Measurements from ENCODE around the gene TRMT61A.
A peak's percentile ranks its signal among the peaks of the same experiment; 100 is the strongest.

TRMT61A gene

GRCh38 chr14:103526914-103527248 lies 2.1 kb upstream of the TRMT61A start:
- no peak for TF ChIP-seq POLR2A (IDR thresholded peaks at IDR 0.05; ENCODE audit: low read depth, low read length)
- no peak for TF ChIP-seq TAF1 (IDR thresholded peaks at IDR 0.05; ENCODE audit: low read depth, low read length)
- no peak for TF ChIP-seq POLR2AphosphoS5 (IDR thresholded peaks at IDR 0.05; ENCODE audit: low read depth, low read length)
- no peak for TF ChIP-seq POU2F2 (IDR thresholded peaks at IDR 0.05; ENCODE audit: low read depth, low read length)
- TF ChIP-seq PAX5 (IDR thresholded peaks at IDR 0.05; ENCODE audit: insufficient read depth, low read length, severe bottlenecking): no peak
- no peak for TF ChIP-seq SPI1 (IDR thresholded peaks at IDR 0.05; ENCODE audit: low read depth, low read length)
- DNase-seq (ENCODE audit: insufficient read length, low spot score) (no peak), FAIRE-seq (no peak)

GRCh38 chr14:103527408-103528145 lies 1.4 kb upstream of the TRMT61A start:
- peak; percentile 85 for FAIRE-seq
- DNase-seq (ENCODE audit: insufficient read length, low spot score): no peak
- TF ChIP-seq POU2F2 (IDR thresholded peaks at IDR 0.05; ENCODE audit: low read depth, low read length): no peak
- TF ChIP-seq POLR2A (IDR thresholded peaks at IDR 0.05; ENCODE audit: low read depth, low read length): no peak
- TF ChIP-seq SPI1 (IDR thresholded peaks at IDR 0.05; ENCODE audit: low read depth, low read length): peak; percentile 78
- TF ChIP-seq TAF1 (IDR thresholded peaks at IDR 0.05; ENCODE audit: low read depth, low read length): no peak
- no peak for TF ChIP-seq PAX5 (IDR thresholded peaks at IDR 0.05; ENCODE audit: insufficient read depth, low read length, severe bottlenecking)
- TF ChIP-seq POLR2AphosphoS5 (IDR thresholded peaks at IDR 0.05; ENCODE audit: low read depth, low read length): no peak

GRCh38 chr14:103528146-103528586 lies 830 bp upstream of the TRMT61A start:
- peak; percentile 63 for FAIRE-seq
- TF ChIP-seq SPI1 (IDR thresholded peaks at IDR 0.05; ENCODE audit: low read depth, low read length) (no peak), PAX5 (IDR thresholded peaks at IDR 0.05; ENCODE audit: insufficient read depth, low read length, severe bottlenecking) (no peak), POLR2AphosphoS5 (IDR thresholded peaks at IDR 0.05; ENCODE audit: low read depth, low read length) (no peak), POU2F2 (IDR thresholded peaks at IDR 0.05; ENCODE audit: low read depth, low read length) (no peak), TAF1 (IDR thresholded peaks at IDR 0.05; ENCODE audit: low read depth, low read length) (no peak), POLR2A (IDR thresholded peaks at IDR 0.05; ENCODE audit: low read depth, low read length) (no peak)
- no peak for DNase-seq (ENCODE audit: insufficient read length, low spot score)

DNA sequence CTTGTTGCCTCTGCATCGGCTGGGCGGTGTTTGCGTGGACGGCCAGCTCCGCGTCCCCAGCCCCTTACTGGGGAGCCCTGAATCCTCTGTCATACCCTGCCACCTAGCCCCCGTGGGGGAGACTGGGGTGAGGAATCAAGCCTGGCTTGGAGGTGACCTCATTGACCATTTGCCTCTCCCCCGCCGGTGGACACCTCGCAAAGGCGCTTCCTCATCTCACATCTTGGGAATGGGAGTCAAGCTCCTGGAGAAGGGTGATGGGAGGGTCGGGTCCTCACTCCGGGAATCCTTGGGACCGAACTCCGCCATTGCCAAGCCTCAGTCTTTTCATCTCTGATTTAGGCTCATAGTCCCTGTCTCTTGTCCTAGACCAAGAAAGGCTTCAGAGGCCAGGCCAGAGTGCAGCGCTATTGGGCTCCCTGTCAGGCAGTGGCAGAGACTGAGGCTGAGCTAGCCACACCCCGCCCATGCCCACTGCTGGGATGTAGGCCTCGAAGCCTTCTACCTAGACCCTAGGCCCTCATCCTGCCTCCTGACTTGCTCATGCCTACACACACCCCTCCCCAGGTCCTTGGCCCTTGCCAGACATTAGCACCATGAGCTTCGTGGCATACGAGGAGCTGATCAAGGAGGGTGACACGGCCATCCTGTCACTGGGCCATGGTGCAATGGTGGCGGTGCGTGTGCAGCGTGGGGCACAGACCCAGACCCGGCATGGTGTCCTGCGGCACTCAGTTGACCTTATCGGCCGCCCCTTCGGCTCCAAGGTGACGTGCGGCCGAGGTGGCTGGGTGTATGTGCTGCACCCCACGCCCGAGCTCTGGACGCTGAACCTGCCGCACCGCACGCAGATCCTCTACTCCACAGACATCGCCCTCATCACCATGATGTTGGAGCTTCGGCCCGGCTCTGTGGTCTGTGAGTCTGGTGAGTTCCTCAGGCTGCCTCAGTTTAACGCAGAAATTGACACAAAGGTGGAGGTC lies 678 bp downstream of the TRMT61A start:
- TF ChIP-seq TAF1 (IDR thresholded peaks at IDR 0.05; ENCODE audit: low read depth, low read length) (no peak), SPI1 (IDR thresholded peaks at IDR 0.05; ENCODE audit: low read depth, low read length) (no peak), POLR2A (IDR thresholded peaks at IDR 0.05; ENCODE audit: low read depth, low read length) (no peak), POLR2AphosphoS5 (IDR thresholded peaks at IDR 0.05; ENCODE audit: low read depth, low read length) (no peak)
- DNase-seq (ENCODE audit: insufficient read length, low spot score) (no peak), FAIRE-seq (peak; percentile 20)

DNA sequence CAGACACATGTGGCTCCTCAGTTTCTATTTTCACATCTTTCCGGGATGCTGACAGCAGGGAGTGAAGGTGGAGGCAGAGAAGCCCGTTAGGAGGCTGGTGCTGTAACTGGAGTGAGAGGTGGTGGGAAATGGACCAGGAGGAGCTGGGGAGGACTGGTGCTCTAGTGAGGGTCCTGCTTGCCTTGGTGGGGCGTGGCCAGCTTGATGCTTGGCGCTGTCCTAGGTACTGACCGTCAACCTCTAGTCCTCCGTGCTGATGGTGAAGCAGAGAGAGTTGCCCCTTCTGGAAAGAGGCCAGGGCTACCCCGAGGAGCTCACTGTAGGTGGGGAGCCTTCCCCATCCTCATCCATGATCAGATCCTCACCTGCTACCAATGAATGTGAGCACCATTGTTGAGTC lies 1.4 kb downstream of the TRMT61A start:
- TF ChIP-seq TAF1 (IDR thresholded peaks at IDR 0.05; ENCODE audit: low read depth, low read length) (no peak), POLR2AphosphoS5 (IDR thresholded peaks at IDR 0.05; ENCODE audit: low read depth, low read length) (no peak), PAX5 (IDR thresholded peaks at IDR 0.05; ENCODE audit: insufficient read depth, low read length, severe bottlenecking) (no peak), POLR2A (IDR thresholded peaks at IDR 0.05; ENCODE audit: low read depth, low read length) (no peak), SPI1 (IDR thresholded peaks at IDR 0.05; ENCODE audit: low read depth, low read length) (no peak), POU2F2 (IDR thresholded peaks at IDR 0.05; ENCODE audit: low read depth, low read length) (no peak)
- FAIRE-seq (peak; percentile 45), DNase-seq (ENCODE audit: insufficient read length, low spot score) (no peak)

DNA sequence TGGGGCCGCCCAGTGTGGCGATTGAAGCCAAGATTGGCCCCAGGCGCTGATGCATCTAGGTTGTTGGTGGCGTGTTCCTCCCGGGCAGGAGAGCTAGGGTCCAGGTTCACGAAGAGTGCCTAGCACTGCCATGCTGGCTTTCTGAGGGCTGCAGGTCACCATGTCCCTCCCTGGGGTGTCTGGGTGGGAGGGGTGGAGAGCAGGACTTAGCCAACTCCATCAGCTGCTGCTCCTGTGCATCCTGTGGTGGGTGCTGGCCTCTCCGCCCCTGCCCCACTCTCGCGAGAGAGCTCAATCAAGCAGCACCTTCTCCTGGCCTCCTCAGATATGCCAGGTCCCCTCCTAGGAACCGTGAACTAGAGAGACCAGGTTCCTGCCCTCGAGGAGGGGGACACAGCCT lies 1.8 kb downstream of the TRMT61A start:
- FAIRE-seq: no peak

GRCh38 chr14:103531421-103532215 lies 2.6 kb downstream of the TRMT61A start:
- TF ChIP-seq SPI1 (IDR thresholded peaks at IDR 0.05; ENCODE audit: low read depth, low read length) (no peak), POLR2A (IDR thresholded peaks at IDR 0.05; ENCODE audit: low read depth, low read length) (no peak), TAF1 (IDR thresholded peaks at IDR 0.05; ENCODE audit: low read depth, low read length) (no peak), POLR2AphosphoS5 (IDR thresholded peaks at IDR 0.05; ENCODE audit: low read depth, low read length) (no peak), PAX5 (IDR thresholded peaks at IDR 0.05; ENCODE audit: insufficient read depth, low read length, severe bottlenecking) (no peak), POU2F2 (IDR thresholded peaks at IDR 0.05; ENCODE audit: low read depth, low read length) (no peak)
- no peak for FAIRE-seq
- no peak for DNase-seq (ENCODE audit: insufficient read length, low spot score)

More for the DNA sequence above, 1.8 kb downstream of the TRMT61A start:
- TF ChIP-seq SPI1 (IDR thresholded peaks at IDR 0.05; ENCODE audit: low read depth, low read length) (no peak), TAF1 (IDR thresholded peaks at IDR 0.05; ENCODE audit: low read depth, low read length) (no peak), POU2F2 (IDR thresholded peaks at IDR 0.05; ENCODE audit: low read depth, low read length) (no peak), PAX5 (IDR thresholded peaks at IDR 0.05; ENCODE audit: insufficient read depth, low read length, severe bottlenecking) (no peak), POLR2AphosphoS5 (IDR thresholded peaks at IDR 0.05; ENCODE audit: low read depth, low read length) (no peak), POLR2A (IDR thresholded peaks at IDR 0.05; ENCODE audit: low read depth, low read length) (no peak)
- no peak for DNase-seq (ENCODE audit: insufficient read length, low spot score)

DNA sequence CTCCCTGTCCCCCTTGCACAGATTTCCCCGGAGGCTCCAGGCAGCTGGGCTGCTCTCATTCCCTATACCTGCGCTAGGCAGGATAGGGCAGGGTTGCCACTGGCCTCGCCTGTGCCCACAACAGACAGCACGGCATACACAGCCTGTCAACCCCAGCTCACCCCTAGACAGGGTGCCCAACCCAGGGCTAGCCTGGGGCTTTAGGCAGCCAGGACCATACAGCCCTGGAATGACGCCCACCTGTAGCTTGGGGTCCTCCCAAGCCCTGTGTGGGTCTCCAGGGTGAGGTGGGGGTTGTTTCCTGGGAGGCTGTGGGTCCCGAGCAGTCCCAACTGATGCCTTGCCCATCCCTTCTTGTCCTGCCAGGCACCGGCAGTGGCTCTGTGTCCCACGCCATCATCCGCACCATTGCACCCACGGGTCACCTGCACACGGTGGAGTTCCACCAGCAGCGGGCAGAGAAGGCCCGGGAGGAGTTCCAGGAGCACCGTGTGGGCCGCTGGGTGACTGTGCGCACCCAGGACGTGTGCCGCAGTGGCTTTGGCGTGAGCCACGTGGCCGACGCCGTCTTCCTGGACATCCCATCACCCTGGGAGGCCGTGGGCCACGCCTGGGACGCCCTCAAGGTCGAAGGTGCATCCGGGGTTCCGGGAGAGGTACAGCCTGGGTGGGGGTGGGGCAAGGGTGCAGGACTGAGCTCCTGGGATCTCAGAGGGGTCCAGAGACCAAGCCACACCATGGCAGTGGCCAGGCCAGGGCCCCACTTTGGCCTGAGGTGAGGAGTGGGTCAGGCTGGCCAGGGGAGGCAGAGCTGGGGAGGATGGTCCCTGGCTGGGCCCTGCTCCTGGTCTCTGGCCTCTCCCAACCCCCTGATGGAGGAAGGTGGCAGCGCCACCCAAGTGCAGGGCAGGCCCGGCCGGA lies 3.5 kb downstream of the TRMT61A start:
- no peak for DNase-seq (ENCODE audit: insufficient read length, low spot score)
- TF ChIP-seq PAX5 (IDR thresholded peaks at IDR 0.05; ENCODE audit: insufficient read depth, low read length, severe bottlenecking) (no peak), SPI1 (IDR thresholded peaks at IDR 0.05; ENCODE audit: low read depth, low read length) (no peak), POLR2AphosphoS5 (IDR thresholded peaks at IDR 0.05; ENCODE audit: low read depth, low read length) (no peak), POU2F2 (IDR thresholded peaks at IDR 0.05; ENCODE audit: low read depth, low read length) (no peak), TAF1 (IDR thresholded peaks at IDR 0.05; ENCODE audit: low read depth, low read length) (no peak), POLR2A (IDR thresholded peaks at IDR 0.05; ENCODE audit: low read depth, low read length) (no peak)
- FAIRE-seq: no peak
